GM19467 (cell line): ENCODE measurements around the gene POLA2.
"Not testable (repeated sequence)": the region's sequence is repeated elsewhere in the genome, so short reads cannot be mapped to it uniquely, and the experiment has no call there.

ENCODE experiments used
- ATAC-seq: cut with Tn5 transposase; IDR thresholded peaks from one replicate; pipeline ENCODE4 v1.9.1; 2021; ENCODE audit warnings: mild to moderate bottlenecking, moderate library complexity; ENCODE audit not compliant: unreplicated experiment

Gene POLA2

GRCh38 chr11:65329944-65330403 is 68.2 kb downstream of the POLA2 start:
- ATAC-seq, result no peak

DNA sequence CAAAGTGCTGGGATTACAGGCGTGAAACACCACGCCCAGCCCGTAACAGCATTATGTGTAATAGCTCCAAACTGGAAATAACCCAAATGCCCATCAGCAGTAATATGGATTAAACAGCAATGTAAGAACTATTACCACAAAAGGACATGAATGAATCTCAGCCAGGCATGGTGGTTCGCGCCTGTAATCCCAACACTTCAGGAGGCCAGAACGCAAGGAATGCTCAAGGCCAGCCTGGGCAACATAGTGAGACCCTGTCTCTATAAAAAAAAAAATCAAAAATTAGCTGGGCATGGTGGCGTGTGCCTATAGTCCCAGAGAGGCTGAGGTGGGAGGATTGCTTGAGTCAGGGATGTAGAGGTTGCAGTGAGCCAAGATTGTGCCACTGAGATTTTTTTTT is 68.8 kb downstream of the POLA2 start:
- ATAC-seq, result no peak

- ATAC-seq, result not testable (repeated sequence)
Measured at GRCh38 chr11:65332591-65332990, 70.8 kb downstream of the POLA2 start.

- no peak for ATAC-seq
Measured at GRCh38 chr11:65334696-65335295, 73.0 kb downstream of the POLA2 start.

DNA sequence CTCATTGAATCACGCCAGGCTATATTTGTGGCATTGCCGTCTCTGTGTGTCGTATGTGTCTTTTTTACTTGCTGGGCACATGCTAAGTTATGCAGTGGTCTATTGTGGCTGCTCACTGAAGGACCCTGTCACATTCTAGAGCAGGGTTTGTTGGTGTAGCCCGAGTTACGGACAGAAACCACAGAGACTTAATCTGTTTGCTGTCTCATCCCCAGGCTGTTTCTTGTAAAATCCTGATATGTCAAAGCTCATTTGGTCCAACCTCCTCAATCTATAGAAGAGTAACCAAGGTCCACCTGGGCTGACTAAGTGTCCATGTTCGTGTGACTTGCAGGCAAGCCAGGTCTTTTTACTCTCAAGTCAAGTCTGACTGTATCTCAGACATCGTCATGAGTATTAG is 76.9 kb downstream of the POLA2 start:
- no peak for ATAC-seq

DNA sequence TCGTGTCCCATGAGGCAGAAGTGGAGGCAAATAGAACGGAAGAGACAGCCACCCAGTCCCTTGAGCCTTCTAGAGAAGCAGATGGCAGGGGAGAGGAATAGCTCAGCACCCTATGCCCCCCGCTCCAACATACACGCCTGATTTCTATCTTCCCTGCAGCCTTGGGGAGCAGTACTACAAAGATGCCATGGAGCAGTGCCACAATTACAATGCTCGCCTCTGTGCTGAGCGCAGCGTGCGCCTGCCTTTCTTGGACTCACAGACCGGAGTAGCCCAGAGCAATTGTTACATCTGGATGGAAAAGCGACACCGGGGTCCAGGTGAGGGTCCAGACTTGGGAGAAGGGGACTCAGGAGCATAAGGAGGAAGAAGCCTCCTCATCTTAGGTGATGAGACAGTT is 78.5 kb downstream of the POLA2 start:
- ATAC-seq, result no peak

GRCh38 chr11:65341856-65342255 is 80.1 kb downstream of the POLA2 start:
- ATAC-seq, result no peak
